ENCODE data around the gene MMP24OS.

Gene MMP24OS

DNA sequence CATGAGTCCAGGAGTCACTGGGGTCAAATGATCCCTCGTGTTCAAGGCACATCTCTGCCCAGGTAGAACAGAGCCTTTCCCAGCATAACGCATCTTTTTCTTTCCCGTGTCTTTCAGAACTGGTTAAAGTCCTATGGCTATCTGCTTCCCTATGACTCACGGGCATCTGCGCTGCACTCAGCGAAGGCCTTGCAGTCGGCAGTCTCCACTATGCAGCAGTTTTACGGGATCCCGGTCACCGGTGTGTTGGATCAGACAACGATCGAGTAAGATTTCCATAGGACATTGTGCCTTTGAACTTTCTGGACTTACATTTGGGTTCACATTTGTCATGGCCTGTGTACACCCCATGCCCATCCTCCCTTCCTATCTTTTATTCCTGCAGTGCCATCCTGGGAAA lies 31.2 kb downstream of the MMP24OS start:
- no peak for TF ChIP-seq EP300 (IDR thresholded peaks at IDR 0.05; ENCODE audit: borderline replicate concordance)
- TF ChIP-seq, protein P1, sequence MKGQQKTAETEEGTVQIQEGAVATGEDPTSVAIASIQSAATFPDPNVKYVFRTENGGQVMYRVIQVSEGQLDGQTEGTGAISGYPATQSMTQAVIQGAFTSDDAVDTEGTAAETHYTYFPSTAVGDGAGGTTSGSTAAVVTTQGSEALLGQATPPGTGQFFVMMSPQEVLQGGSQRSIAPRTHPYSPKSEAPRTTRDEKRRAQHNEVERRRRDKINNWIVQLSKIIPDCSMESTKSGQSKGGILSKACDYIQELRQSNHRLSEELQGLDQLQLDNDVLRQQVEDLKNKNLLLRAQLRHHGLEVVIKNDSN (IDR thresholded peaks at IDR 0.05) = no peak
- TF ChIP-seq, protein P2, sequence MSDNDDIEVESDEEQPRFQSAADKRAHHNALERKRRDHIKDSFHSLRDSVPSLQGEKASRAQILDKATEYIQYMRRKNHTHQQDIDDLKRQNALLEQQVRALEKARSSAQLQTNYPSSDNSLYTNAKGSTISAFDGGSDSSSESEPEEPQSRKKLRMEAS (IDR thresholded peaks at IDR 0.05) = no peak
- TF ChIP-seq FOXM1 (IDR thresholded peaks at IDR 0.05; ENCODE audit: borderline replicate concordance, low read depth) = no peak
- no peak for TF ChIP-seq CEBPB (IDR thresholded peaks at IDR 0.05)
- TF ChIP-seq TEAD4 (IDR thresholded peaks at IDR 0.05) = no peak
- TF ChIP-seq NFIC (IDR thresholded peaks at IDR 0.05) = no peak
- TF ChIP-seq RAD21 (IDR thresholded peaks at IDR 0.05; ENCODE audit: low read depth) = no peak
- TF ChIP-seq, protein P3, sequence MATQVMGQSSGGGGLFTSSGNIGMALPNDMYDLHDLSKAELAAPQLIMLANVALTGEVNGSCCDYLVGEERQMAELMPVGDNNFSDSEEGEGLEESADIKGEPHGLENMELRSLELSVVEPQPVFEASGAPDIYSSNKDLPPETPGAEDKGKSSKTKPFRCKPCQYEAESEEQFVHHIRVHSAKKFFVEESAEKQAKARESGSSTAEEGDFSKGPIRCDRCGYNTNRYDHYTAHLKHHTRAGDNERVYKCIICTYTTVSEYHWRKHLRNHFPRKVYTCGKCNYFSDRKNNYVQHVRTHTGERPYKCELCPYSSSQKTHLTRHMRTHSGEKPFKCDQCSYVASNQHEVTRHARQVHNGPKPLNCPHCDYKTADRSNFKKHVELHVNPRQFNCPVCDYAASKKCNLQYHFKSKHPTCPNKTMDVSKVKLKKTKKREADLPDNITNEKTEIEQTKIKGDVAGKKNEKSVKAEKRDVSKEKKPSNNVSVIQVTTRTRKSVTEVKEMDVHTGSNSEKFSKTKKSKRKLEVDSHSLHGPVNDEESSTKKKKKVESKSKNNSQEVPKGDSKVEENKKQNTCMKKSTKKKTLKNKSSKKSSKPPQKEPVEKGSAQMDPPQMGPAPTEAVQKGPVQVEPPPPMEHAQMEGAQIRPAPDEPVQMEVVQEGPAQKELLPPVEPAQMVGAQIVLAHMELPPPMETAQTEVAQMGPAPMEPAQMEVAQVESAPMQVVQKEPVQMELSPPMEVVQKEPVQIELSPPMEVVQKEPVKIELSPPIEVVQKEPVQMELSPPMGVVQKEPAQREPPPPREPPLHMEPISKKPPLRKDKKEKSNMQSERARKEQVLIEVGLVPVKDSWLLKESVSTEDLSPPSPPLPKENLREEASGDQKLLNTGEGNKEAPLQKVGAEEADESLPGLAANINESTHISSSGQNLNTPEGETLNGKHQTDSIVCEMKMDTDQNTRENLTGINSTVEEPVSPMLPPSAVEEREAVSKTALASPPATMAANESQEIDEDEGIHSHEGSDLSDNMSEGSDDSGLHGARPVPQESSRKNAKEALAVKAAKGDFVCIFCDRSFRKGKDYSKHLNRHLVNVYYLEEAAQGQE (IDR thresholded peaks at IDR 0.05; ENCODE audit: low read depth) = no peak

DNA sequence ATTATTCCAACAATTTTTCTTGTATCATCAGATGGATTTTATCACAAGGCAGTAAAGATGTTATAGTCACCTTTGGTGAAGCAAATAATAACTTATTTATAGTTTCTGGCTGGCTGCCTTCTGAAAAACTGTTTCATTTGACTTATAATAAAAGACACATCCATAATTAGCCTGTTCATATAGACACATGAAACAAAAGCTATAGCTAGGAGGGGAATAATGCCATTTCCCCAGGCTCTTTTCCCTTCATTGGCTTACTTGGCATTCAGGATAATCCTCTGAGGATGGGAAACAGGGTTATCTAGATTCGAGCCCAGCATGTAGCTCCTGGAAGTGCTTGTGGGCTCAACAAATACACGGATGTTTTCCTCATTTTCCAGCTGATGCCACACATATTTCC lies 33.9 kb downstream of the MMP24OS start:
- TF ChIP-seq, protein P1 (IDR thresholded peaks at IDR 0.05) = no peak
- TF ChIP-seq, protein P3 (IDR thresholded peaks at IDR 0.05; ENCODE audit: low read depth) = no peak
- no peak for TF ChIP-seq EGR1 (IDR thresholded peaks at IDR 0.05)
- no peak for TF ChIP-seq ZBTB7A (IDR thresholded peaks at IDR 0.05; ENCODE audit: low read depth)
- TF ChIP-seq CREB1 (IDR thresholded peaks at IDR 0.05; ENCODE audit: low read depth) = no peak
- TF ChIP-seq, protein P2 (IDR thresholded peaks at IDR 0.05) = no peak
- no peak for TF ChIP-seq TEAD4 (IDR thresholded peaks at IDR 0.05)
- no peak for TF ChIP-seq NFIC (IDR thresholded peaks at IDR 0.05)
- TF ChIP-seq RAD21 (IDR thresholded peaks at IDR 0.05; ENCODE audit: low read depth) = no peak
- no peak for TF ChIP-seq FOXM1 (IDR thresholded peaks at IDR 0.05; ENCODE audit: borderline replicate concordance, low read depth)
- TF ChIP-seq EP300 (IDR thresholded peaks at IDR 0.05; ENCODE audit: borderline replicate concordance) = no peak
- no peak for TF ChIP-seq TCF12 (IDR thresholded peaks at IDR 0.05; ENCODE audit: low read depth)
- no peak for TF ChIP-seq CEBPB (IDR thresholded peaks at IDR 0.05)
- TF ChIP-seq YY1 (IDR thresholded peaks at IDR 0.05; ENCODE audit: low read depth) = no peak
- TF ChIP-seq TAF1 (IDR thresholded peaks at IDR 0.05; ENCODE audit: low read depth) = no peak

DNA sequence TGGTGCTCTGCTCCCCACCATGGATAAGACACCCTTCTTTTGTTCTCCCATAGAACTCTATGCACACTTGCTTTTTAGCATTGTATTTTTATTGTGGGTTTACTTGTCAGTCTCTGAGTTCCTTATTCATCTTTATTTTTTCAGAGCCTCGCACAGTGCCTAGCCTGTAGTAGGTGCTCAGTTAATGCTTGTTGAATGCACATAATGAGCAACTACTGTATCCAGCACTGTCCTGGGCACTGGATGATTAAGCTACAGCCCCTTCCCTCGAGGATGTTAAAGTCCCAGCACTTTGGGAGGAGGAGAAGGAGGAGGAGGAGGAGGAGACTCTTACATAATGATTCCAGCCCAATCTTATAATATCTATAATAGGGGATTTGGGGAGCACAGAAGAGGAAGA lies 34.6 kb downstream of the MMP24OS start:
- TF ChIP-seq NFIC (IDR thresholded peaks at IDR 0.05) = no peak
- TF ChIP-seq YY1 (IDR thresholded peaks at IDR 0.05; ENCODE audit: low read depth) = no peak
- no peak for TF ChIP-seq TAF1 (IDR thresholded peaks at IDR 0.05; ENCODE audit: low read depth)
- TF ChIP-seq CEBPB (IDR thresholded peaks at IDR 0.05) = no peak
- no peak for TF ChIP-seq RAD21 (IDR thresholded peaks at IDR 0.05; ENCODE audit: low read depth)
- TF ChIP-seq, protein P1 (IDR thresholded peaks at IDR 0.05) = no peak
- TF ChIP-seq EP300 (IDR thresholded peaks at IDR 0.05; ENCODE audit: borderline replicate concordance) = no peak

DNA sequence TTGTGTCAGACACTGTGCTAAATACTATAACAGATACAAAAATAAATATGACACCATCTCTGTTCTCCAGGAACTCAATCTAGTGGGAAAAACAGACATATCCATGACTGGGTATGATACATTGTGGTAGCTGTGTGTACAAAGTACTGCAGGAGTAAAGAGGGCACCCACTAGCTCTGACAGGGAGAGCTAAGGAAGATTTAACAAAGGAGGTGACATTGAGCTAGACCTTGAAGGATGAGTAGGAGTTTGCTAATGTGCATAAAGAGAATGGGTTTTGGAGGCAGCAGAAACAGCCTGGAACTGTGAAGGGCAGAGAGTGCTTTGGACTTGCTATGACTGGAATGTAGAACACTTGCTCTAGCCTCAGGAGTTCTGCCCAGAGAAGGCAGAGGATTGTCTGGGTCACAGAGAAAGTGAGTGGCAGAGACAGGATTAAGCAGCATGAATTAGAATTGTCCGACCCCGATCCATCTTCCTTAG lies 37.1 kb downstream of the MMP24OS start:
- TF ChIP-seq, protein P2 (IDR thresholded peaks at IDR 0.05) = no peak
- TF ChIP-seq RAD21 (IDR thresholded peaks at IDR 0.05; ENCODE audit: low read depth) (no peak), TEAD4 (IDR thresholded peaks at IDR 0.05) (no peak), ZBTB7A (IDR thresholded peaks at IDR 0.05; ENCODE audit: low read depth) (no peak), EP300 (IDR thresholded peaks at IDR 0.05; ENCODE audit: borderline replicate concordance) (no peak), TAF1 (IDR thresholded peaks at IDR 0.05; ENCODE audit: low read depth) (no peak), CREB1 (IDR thresholded peaks at IDR 0.05; ENCODE audit: low read depth) (no peak), NFIC (IDR thresholded peaks at IDR 0.05) (no peak), FOXM1 (IDR thresholded peaks at IDR 0.05; ENCODE audit: borderline replicate concordance, low read depth) (no peak), CEBPB (IDR thresholded peaks at IDR 0.05) (no peak), TCF12 (IDR thresholded peaks at IDR 0.05; ENCODE audit: low read depth) (no peak), EGR1 (IDR thresholded peaks at IDR 0.05) (no peak)
- TF ChIP-seq, protein P3 (IDR thresholded peaks at IDR 0.05; ENCODE audit: low read depth) = no peak
- TF ChIP-seq, protein P1 (IDR thresholded peaks at IDR 0.05) = no peak

All from Ishikawa (cell line).